ENCODE measurements around the gene ATG7.

DNA sequence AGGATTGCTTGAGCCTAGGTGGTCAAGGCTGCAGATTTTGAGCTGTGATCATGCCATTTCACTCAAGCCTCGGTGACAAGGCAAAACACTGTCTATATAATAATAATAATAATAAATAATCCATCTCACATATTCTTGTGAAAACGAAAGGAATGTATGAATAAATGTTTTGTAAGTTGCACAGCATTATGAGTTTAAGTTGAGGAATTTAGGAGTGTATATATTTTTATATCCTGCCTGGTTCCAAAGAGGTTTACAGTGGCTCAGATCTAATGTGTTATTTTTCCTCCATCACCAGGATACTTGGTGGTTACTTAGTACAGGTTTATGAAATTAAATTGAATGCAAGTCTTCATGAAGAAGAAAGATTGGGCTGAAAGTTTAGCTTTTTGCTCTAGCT lies 77.2 kb downstream of the ATG7 start:
- no peak for TF ChIP-seq POLR2A (IDR thresholded peaks at IDR 0.05; ENCODE audit: extremely low read depth, insufficient read length)
- TF ChIP-seq, protein P1, sequence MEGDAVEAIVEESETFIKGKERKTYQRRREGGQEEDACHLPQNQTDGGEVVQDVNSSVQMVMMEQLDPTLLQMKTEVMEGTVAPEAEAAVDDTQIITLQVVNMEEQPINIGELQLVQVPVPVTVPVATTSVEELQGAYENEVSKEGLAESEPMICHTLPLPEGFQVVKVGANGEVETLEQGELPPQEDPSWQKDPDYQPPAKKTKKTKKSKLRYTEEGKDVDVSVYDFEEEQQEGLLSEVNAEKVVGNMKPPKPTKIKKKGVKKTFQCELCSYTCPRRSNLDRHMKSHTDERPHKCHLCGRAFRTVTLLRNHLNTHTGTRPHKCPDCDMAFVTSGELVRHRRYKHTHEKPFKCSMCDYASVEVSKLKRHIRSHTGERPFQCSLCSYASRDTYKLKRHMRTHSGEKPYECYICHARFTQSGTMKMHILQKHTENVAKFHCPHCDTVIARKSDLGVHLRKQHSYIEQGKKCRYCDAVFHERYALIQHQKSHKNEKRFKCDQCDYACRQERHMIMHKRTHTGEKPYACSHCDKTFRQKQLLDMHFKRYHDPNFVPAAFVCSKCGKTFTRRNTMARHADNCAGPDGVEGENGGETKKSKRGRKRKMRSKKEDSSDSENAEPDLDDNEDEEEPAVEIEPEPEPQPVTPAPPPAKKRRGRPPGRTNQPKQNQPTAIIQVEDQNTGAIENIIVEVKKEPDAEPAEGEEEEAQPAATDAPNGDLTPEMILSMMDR (IDR thresholded peaks at IDR 0.05; ENCODE audit: low read depth, low read length): no peak
- TF ChIP-seq, protein P2, sequence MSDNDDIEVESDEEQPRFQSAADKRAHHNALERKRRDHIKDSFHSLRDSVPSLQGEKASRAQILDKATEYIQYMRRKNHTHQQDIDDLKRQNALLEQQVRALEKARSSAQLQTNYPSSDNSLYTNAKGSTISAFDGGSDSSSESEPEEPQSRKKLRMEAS (IDR thresholded peaks at IDR 0.05; ENCODE audit: low read depth, low read length): no peak
- no peak for TF ChIP-seq MYC (IDR thresholded peaks at IDR 0.05; ENCODE audit: low read depth, low read length)

All from NB4 (cell line).